ENCODE data around the gene GSTK1.
"Not testable (repeated sequence)": the region's sequence is repeated elsewhere in the genome, so short reads cannot be mapped to it uniquely, and the experiment has no call there.

The GSTK1 gene

DNA sequence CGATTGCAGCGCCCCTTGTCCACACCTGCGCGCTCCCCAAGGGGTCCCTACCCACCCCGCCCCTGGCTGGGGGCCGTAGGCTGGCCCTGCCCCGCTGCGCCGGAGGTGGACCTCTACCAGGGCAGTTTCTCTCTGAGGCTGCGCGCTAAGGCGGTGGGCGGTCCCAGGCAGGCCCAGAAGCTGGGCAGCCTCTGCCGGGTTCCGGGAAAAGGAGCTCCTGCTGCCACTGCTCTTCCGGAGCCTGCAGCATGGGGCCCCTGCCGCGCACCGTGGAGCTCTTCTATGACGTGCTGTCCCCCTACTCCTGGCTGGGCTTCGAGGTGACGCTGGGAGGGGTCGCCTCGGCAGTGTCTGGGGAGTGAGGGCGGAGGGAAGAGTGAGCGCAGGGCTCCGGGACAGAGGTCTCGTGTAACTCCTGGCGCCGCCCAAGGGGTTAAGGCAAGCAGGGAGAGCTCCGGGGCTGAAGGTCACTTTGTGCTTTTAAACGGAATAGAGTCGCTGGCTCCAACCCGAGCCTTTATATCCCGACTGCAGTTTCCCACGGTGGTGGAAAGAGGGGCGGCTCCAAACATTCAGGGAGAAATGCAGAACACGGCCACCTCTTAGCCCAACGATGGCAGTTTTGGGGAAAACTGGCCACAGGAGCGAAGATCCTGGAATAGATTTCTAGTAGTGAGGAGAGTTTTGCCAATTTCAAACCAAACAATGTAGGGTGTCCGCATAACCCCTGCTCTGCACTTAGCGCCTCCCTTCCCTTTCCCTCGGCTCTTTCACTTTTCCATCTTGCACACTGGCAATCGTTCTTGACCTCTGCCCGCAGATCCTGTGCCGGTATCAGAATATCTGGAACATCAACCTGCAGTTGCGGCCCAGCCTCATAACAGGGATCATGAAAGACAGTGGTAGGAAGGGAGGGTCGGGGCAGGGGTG lies at the start of gene GSTK1:
Gene GSTK1 (plus strand): TSS at position 176 of the 930 bp plus-strand sequence. CDS start 73 bp downstream, at position 249.
- DNase-seq (peak; percentile 88), ATAC-seq (peak; percentile 98)

DNA sequence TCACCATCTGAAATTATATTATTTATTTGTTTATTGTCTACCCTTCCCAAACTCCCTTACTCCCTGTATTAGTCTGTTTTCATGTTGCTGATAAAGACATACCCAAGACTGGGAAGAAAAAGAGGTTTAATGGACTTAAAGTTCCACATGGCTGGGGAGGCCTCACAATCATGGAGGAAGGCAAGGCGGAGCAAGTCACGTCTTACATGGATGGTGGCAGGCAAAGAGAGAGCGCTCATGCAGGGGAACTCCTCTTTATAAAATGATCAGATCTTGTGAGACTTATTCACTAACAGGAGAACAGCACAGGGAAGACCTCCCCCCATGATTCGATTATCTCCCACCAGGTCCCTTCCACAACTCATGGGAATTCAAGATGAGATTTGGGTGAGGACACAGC lies 49.8 kb upstream of the GSTK1 start:
- ATAC-seq, DNase-seq: not testable (repeated sequence)

DNA sequence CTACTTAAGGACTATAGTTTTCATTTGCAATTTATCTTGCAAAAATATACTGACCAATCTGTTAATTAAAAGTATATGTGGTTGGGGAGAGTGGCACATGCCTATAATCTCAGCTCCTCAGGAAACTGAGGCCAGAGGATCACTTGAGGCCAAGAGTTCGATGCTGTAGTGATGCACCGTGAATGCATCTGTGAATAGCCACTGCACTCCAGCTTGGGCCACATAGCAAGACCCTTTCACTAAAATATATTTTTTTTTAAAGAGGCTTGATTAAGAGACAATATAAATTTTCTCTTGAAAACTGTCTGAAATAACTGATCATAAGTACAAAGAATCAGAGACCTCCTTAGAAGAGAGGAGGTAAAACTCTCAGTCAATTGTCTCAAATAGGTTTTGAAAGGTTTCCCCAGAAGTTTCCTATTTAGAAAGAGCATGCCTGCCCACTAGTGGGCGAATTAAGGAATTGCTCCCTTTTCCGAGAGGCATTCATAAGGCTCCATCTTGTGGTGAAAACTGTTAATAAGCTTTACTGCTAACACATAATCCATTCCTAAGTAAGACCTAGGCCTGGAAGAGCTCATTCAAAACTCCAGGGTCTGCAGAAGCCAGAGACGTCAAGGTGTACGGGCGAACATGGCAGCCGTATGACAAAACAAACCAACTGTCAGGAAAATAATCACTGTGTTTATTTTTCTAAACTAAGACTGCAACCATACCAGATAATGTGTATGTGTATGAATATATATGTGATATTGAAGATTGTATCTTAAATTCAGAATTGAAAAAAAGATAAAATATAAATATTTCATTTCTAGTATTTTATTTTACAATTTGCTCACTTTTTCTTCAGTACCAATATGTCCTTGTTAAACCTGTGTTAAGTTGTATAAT lies 48.2 kb upstream of the GSTK1 start:
- DNase-seq (peak; percentile 52), ATAC-seq (peak; percentile 57)

DNA sequence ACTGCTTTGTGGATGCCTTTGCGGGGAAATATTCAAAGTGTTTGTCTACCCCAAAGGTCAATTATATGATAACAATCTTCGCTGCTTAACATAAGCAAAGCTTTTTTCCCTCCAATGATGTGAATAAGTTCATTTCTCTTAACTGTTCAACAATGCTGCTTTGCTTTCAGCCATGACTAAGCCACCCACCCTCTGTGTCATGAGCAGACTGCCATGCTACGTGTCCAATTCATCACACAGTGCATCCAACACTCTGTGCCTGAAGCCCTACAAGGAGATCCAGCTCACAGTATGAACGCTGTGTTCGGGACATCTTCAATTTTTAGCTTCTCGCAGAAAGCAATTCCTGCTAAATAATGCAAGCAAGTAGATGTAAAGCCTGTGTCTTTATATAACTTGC lies 47.1 kb upstream of the GSTK1 start:
- ATAC-seq: no peak
- no peak for DNase-seq

DNA sequence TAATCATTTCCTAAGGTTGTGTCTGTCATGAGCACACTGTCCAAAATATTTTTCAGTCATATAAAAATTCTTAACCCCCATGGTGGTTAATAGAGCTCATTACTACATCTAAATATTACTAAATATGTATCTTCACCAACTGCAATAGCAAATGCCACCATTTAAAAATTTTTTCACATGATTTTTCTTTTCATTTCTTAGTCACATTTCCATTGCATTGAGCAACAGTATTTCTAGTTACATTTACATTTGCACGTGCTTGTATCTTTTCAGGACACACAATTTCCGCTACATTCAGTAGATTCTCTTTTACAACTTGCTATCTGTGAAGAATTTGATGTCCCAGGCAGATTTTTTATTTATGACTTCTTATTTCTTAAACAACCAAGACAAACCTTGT lies 46.6 kb upstream of the GSTK1 start:
- no peak for ATAC-seq
- DNase-seq: no peak

DNA sequence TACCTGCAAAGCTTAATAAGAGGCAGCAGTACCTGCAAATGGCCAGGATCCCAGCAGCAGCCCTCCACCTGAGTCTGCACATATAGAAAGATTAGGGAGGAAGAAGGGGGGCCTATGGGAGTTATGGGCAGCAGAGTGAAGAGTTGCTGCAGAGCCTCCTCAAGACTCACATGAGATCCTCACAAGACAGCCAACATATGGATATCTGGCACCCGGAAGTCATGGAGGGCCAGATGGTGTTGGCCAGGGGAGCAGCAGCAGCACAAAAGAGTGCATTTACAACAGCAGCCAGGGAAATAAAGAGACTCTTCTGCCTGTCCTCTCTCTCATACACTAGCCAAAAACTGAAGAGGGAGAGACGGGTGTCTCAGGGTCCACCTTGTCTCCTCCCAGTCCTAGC lies 45.4 kb upstream of the GSTK1 start:
- no peak for ATAC-seq
- no peak for DNase-seq

DNA sequence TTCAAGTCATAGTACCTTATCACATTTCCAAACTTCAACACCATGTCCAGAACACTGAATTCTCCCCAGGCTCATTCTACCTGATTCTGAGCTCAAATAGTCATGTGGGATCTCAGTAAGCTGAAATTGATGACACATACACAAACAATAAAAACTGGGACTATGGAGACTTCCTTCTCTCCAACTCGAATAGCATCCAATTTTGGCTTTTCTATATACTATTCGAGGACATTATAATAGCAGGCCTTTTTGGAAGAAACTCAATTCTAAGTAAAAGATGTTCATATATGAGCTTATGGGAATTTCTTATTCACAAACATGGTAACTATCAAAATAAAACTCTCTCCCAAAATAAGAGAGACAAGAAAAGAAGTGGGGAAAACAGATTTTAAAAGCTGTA lies 42.0 kb upstream of the GSTK1 start:
- no peak for DNase-seq
- ATAC-seq: no peak

DNA sequence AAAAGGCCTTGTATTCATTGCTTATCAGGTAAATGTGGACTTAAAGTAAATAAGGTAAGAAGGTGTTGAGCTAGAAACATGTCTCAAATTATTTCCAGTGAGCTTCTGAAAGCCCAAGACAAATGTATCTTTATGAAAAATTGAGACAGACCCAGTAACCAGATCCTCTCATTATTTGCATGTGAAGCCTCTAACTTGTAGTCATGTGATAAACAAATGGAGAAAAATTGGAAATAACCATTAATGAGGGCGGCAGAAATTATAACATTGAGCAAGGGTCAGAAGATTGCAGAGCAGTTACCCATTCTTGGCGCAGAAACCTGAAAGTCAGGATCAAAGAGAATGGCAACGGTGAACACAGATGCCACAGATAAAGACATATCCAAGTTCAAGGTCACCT lies 41.5 kb upstream of the GSTK1 start, which contains the start of gene TAS2R40:
Gene TAS2R40 (plus strand): TSS at position 301 of the 400 bp plus-strand sequence. CDS start 42 bp downstream, at position 343.
- ATAC-seq: no peak
- DNase-seq: no peak

DNA sequence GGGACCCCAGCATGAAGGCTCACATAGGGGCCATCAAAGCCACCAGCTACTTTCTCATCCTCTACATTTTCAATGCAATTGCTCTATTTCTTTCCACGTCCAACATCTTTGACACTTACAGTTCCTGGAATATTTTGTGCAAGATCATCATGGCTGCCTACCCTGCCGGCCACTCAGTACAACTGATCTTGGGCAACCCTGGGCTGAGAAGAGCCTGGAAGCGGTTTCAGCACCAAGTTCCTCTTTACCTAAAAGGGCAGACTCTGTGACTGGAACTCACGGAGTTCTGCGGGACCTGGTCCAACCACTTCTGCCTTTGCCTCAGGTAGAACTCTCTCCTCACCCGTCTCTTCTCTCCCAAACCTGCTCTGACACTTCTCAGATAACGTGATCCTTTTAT lies 40.5 kb upstream of the GSTK1 start:
- DNase-seq (no peak), ATAC-seq (no peak)

DNA sequence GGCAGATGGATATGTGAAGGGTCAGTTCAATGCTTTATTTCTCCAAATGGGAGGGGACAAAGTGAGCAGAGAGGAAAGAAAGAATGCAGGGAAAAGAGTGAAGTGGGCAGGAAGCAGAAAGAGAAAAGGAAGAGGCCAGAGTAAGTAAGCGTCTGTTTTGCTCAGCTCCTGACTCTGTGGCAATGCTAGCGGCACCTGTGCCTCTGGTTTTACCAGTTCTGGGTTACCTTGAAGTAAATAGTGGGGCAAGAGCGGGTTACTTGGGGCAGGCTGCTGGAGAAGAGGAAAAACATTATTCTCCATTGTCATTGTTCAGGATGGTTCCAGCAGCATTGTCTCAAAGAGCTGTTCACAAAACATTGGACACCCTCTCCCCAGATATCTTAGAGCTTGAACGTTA lies 39.5 kb upstream of the GSTK1 start:
- no peak for ATAC-seq
- DNase-seq: no peak

DNA sequence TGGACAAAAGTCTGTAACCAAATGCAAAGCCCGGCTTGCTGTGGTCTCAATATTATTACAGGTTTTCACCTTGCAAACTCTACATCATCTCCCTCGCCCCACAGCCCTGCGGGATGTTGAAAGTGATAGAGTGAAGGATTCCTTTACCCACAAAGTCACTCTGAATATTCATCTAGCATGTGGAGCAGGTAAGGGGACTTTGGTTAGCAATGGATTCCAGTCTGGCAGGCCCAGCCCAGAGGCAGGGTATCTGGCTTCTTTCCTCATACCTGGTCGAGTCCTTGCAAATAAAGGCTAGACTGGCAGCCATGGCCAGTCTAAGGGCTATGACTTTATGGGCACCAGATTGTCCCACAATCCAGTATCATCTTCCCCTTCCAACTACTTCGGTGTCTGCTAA lies 38.2 kb upstream of the GSTK1 start:
- DNase-seq (no peak), ATAC-seq (no peak)

DNA sequence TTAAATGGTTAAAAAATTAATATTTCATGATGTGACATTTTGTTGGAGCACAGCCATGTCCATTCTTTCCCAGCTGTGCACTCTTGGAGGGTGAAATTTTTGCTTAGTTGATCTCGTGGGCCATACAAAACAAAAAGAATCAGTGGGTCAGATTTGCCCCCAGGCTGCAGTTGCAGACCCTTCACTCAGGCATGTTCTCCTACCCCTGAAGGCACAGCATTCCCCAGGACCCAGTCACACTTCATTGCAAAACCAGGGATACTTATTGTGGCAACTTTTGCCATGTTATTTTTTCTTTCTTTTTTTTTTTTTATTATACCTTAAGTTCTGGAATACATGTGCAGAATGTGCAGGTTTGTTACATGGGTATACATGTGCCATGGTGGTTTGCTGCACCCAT lies 35.4 kb upstream of the GSTK1 start:
- ATAC-seq: no peak
- no peak for DNase-seq

DNA sequence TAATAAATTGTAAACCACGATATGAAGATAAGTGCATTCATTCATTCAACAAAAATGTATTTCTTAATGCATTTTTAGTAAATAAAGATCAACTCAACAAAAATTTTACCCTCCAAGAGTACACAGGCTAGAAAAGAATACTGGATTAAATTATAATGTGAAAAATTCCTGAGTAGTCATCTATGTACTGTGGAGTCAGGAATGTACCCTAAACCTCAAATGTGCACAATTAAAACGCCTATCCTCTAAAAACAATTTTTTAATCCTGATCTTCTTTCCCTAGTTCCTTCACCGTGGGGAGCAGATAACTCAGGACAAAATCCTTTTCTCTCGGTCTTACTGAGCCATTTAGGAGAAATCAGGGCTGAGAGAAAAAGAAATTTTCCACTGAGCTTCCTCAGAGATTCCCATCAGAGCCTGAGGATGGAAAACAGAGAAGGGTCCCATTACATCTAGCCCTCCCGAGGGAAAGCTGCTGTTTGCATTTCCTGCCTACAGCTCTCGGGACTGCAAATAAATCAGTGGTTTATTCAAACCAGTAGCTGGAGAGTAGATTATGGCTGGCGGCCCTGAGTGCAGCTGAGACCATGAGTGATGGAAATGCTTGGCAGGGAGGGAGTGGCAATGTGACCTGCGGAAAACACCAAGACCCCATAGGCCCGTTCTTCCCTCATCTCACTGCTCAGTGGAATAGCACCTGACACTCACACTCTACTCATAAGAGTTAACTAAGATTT lies 34.0 kb upstream of the GSTK1 start:
- ATAC-seq (no peak), DNase-seq (no peak)

DNA sequence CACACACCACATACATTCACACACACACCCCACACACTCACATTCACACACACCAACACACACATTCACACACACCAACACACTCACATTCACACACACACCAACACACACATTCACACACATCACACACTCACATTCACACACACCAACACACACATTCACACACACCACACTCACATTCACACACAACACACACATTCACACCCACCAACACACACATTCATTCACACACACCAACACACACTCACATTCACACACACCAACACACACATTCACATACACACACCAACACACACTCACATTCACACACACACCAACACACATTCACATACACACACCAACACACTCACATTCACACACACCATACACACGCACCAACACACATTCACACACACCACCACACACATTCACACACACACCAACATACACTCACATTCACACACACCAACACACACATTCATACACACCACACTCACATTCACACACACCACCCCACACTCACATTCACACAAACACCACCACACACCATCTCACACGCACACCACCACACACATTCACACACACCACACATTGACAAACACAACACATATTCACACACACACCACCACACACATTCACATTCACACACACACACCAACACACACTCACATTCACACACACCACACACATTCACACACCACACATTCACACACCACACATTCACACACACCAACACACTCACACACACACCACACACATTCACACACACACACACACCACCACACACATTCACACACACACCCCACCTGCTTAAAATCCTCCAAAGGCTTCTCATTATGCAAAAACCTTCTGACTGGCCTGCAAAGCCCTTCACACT lies 32.4 kb upstream of the GSTK1 start:
- DNase-seq (no peak), ATAC-seq (no peak)

DNA sequence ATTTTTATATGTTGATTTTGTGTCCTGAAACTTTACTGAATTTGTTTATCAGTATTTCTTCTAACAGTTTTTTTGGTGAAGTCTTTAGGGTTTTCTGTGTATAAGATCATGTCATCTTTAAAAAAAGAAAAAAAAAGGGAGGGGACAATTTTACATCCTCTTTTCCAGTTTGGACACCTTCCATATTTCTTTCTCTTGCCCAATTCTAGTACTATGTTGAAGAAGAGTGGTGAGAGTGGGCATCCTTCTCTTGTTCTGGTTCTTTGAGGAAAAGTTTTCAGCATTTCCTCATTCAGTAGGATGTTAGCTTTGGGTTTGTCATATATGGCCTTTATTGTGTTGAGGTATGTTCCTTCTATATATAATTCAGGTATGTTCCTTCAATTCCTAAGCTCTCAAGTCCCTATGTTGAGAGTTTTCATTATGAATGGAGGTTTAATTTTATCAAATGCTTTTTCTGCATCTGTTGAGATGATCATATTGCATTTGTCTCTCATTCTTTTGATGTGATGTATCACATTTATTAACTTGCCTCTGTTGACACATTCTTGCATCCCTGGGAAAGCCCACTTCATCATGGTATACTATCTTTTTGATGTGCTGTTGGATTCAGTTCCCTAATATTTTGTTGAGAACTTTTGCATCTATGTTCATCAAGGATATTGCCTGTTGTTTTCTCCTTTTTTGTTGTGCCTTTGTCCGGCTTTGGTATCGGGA lies 29.3 kb upstream of the GSTK1 start:
- no peak for ATAC-seq
- DNase-seq: no peak

DNA sequence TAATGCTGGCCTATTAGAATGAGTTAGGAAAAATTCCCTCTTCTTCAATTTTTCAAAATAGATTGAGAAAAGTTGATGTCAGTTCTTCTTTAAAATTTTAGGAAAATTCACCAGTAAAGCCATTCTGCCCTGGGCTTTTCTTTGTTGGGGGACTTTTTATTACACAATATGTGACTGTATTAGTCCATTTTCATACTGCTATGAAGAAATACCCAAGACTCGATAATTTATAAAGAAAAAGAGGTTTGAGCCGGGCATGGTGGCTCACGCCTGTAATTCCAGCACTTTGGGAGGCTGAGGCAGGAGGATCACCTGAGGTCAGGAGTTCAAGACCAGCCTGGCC lies 28.7 kb upstream of the GSTK1 start:
- no peak for ATAC-seq
- DNase-seq: no peak

DNA sequence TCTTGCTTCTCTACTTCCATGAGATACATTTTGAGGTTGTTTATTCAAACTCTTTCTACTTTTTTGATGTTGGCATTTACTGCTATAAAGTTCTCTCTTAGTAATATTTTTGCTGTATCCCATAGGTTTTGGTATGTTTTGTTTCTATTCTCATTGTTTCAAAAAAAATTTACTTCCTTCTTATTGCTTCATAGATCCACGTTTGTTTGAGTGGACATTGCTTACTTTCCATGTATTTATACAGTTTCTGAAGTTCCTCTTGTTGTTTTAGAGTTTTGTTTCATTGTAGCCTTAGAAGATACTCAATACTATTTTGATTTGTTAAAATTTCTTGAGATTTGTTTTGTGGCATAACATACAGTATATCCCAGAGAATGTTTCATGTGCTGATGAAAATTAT lies 27.7 kb upstream of the GSTK1 start:
- no peak for DNase-seq
- ATAC-seq: no peak

DNA sequence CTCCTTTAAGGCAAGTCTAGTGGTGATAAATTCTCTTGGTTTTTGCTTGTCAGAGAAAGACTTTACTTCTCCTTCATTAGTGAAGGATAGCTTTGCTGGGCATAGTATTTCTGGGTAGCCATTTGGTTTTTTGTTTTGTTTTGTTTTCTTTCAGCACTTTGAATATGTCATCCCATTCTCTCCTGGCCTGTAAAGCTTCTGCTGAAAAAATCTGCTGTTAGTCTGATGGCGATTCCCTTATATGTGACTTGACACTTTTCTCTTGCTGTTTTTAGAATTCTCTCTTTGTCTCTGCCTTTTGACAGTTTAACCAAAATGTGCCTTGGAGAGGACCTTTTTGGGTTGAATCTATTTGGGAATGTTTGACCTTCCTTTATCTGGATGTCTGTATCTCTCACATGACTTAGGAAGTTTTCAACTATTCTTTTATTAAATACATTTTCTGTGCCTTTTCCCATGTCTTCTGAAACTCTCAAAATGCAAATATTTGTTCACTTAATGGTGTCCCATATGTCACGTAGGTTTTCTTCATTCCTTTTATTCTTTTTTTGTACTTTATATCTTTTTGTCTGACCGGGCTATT lies 26.7 kb upstream of the GSTK1 start:
- DNase-seq: no peak
- no peak for ATAC-seq

DNA sequence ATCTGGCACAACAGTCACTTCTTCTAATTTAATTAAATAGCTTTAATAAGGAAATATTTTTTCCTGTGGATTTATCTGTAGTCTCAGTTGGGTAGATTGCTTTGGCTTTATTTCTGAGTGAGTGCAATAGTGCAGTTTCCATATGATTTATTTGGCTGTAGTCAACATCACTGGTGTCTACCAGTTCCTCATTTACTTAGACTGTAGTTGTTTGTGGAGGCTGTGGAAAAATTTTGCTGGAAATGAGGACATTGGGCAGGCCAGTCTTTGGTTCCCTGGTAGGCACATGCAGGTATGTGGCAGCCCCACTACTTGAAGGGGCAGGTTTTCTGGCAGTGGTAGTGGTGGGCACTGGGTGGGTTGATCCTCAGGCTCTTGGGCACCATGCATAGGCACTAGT lies 25.9 kb upstream of the GSTK1 start:
- DNase-seq: no peak
- no peak for ATAC-seq

DNA sequence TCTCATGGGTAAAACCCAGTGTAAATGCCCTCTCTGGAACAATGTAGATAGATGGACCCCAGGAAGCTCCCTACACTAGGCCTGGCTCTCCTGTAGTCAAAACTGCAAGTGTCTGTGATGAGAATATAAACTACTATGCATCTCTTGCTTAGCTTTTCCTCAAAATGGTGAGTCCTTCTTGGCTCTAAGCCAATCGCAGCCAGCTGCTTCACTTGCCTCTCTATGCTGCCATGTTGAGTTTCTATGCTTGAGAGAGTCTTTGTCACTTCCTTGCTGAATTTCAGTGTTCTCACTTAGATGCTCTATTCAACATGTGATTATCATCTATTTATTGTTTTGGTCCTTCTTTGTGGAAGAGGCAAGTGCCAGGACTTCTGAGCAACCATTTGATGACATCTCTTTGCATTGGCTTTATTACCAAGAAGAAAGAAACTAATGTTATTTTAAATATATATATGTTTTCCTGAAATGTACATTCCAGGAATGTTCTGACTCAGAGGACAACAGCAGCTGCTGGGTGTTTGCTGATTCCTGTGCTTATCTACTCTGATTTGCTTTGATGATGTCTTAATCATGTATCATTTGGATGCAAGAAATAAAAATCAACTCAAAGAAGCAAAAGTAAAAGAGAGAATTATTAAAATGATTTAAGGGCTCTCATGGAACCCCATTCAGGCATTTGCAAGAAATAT lies 24.8 kb upstream of the GSTK1 start:
- DNase-seq (no peak), ATAC-seq (no peak)

Data from stimulated activated naive CD8-positive, alpha-beta T cell treated with anti-CD3 and anti-CD28 coated beads, Interleukin-15, Interleukin-2, amounts not matched to agents 100 U/mL and 50 U/mL, for 24 hours (primary cell).